A549 (cell line): Measurements from ENCODE around the gene TFAP2E.

Source experiments
- BCL3 ChIP-seq: fragments of >200 bp; sonication (Bioruptor Twin); formaldehyde crosslinking; IDR thresholded peaks from 3 replicates; pipeline ENCODE4 v1.6.1; 2016
- CBX2 ChIP-seq: fragments of 200-600 bp; sonication (generic); IDR thresholded peaks from 2 replicates; pipeline ENCODE4 v1.6.1; 2016; ENCODE audit warnings: low read depth, mild to moderate bottlenecking, borderline replicate concordance
- CTCF ChIP-seq: fragments of >200 bp; sonication (Bioruptor Twin); formaldehyde crosslinking; IDR thresholded peaks from 3 replicates; pipeline ENCODE4 v1.5.1; 2016
- E2F6 ChIP-seq: IDR thresholded peaks from 2 replicates; pipeline ENCODE4 v1.6.1; 2012; ENCODE audit warnings: low read depth, borderline replicate concordance
- HOXA7 ChIP-seq: fragments of 250-450 bp; sonication (Bioruptor Pico); IDR thresholded peaks from 2 replicates; pipeline ENCODE4 v1.5.0; 2020; ENCODE audit warnings: mild to moderate bottlenecking, moderate library complexity
- MAFK ChIP-seq: fragments of 450-650 bp; IDR thresholded peaks from 2 replicates; pipeline ENCODE4 v1.6.1; 2014; ENCODE audit not compliant: partially characterized antibody
- POLR2AphosphoS2 ChIP-seq: conservative IDR thresholded peaks from 2 replicates; pipeline ENCODE4 v1.6.1; 2012; ENCODE audit warnings: low read length, improper control_type of control experiment, inconsistent platforms
- RCOR1 ChIP-seq: fragments of 150-350 bp; IDR thresholded peaks from 2 replicates; pipeline ENCODE4 v1.6.1; 2014; ENCODE audit warnings: antibody characterized with exemption, low read length, low read depth
- REST ChIP-seq: fragments of 200-600 bp; sonication (generic); IDR thresholded peaks from 2 replicates; pipeline ENCODE4 v1.6.1; 2016; ENCODE audit warnings: antibody characterized with exemption, mild to moderate bottlenecking, moderate library complexity
- ZFP36 ChIP-seq: fragments of 450-650 bp; IDR thresholded peaks from 2 replicates; pipeline ENCODE4 v1.6.1; 2014; ENCODE audit warnings: borderline replicate concordance; ENCODE audit not compliant: partially characterized antibody

- TF ChIP-seq HOXA7 (CRISPR knock-in tag) (no peak), CTCF (no peak), BCL3 (no peak), MAFK (no peak), POLR2AphosphoS2 (no peak), RCOR1 (no peak), CBX2 (no peak), REST (no peak), ZFP36 (no peak), E2F6 (no peak)
Measured at GRCh38 chr1:35571263-35571662, 1.9 kb upstream of the TFAP2E start.
